CD4-positive, alpha-beta T cell treated with Interleukin-2 at 100 ng/mL for 4 hours (primary cell): ENCODE measurements around the gene RPS13.
"Not testable (repeated sequence)": the region's sequence is repeated elsewhere in the genome, so short reads cannot be mapped to it uniquely, and the experiment has no call there.

Experiments used
- DNase-seq: peaks from one replicate; pipeline ENCODE4 v3.0.0-alpha.2; 2020; ENCODE audit warnings: low spot score

RPS13 gene

GRCh38 chr11:17036666-17037658, 40.5 kb downstream of the RPS13 start:
- DNase-seq, result no peak

GRCh38 chr11:17034027-17034426, 43.4 kb downstream of the RPS13 start:
- DNase-seq, result not testable (repeated sequence)

- no peak for DNase-seq
Observed at GRCh38 chr11:17026487-17027082, 50.9 kb downstream of the RPS13 start.

DNA sequence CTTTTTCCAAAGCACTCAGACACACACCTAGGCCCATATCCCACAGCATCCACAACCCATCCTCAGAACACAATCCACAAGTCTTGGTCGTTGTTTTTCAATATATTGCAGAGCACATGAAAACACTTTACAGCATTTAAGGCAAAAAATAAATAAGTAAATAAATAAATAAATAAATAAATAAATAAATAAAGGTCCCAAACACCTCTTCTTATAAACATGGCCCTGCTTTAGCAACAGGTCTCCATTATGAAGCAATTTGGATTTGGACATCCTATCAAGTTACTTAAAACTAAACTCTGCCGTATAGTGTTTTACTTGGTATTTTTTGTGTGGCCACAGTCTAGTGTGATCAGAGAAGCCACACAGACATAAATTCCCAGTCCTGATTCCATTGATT, 52.5 kb downstream of the RPS13 start:
- no peak for DNase-seq
